Fibroblast of pulmonary artery (primary cell): ENCODE measurements around the gene MYO5B.
A peak's percentile ranks its signal among the peaks of the same experiment; 100 is the strongest.

Experiments
- DNase-seq: peaks from one replicate; pipeline ENCODE4 v3.0.0-alpha.2; 2010; ENCODE audit warnings: low read depth
- H3K4me3 ChIP-seq: replicated peaks from 2 replicates; pipeline ENCODE4 v1.5.1; 2011; ENCODE audit warnings: low read depth, mild to moderate bottlenecking, control low read depth, low read length, moderate library complexity
- CTCF ChIP-seq: IDR thresholded peaks from 2 replicates; pipeline ENCODE4 v1.5.1; 2011; ENCODE audit warnings: mild to moderate bottlenecking, control low read depth, low read length, inconsistent platforms; ENCODE audit errors: missing control alignments

Gene MYO5B

GRCh38 chr18:49907346-49907929 is 287.5 kb downstream of the MYO5B start:
- DNase-seq: peak; percentile 38
- H3K4me3 ChIP-seq: no peak overlapping the region
- no peak for TF ChIP-seq CTCF

GRCh38 chr18:49905771-49906170 is 289.2 kb downstream of the MYO5B start:
- H3K4me3 ChIP-seq: no peak overlapping the region

GRCh38 chr18:49904871-49905555 is 289.9 kb downstream of the MYO5B start:
- no peak for DNase-seq
- no peak for TF ChIP-seq CTCF
- H3K4me3 ChIP-seq: no peak overlapping the region

More at GRCh38 chr18:49905771-49906170, 289.2 kb downstream of the MYO5B start:
- no peak for DNase-seq
- no peak for TF ChIP-seq CTCF

GRCh38 chr18:49901862-49902340 is 293.0 kb downstream of the MYO5B start:
- no peak for DNase-seq
- no peak overlapping the region for H3K4me3 ChIP-seq
- TF ChIP-seq CTCF: no peak

- no peak for TF ChIP-seq CTCF
- H3K4me3 ChIP-seq: no peak overlapping the region
- DNase-seq: no peak
These were observed 295.2 kb downstream of the MYO5B start for GRCh38 chr18:49899657-49900330.

- TF ChIP-seq CTCF: no peak
- H3K4me3 ChIP-seq: no peak overlapping the region
- peak; percentile 89 for DNase-seq
These were observed 296.5 kb downstream of the MYO5B start for GRCh38 chr18:49898421-49898820.
